Osteoblast (primary cell): ENCODE measurements around the gene CCNDBP1. TPM values are rescaled to one million over a fixed set of nuclear protein-coding genes. Genes with fewer than 3 reads are reported as not detected.

Experiments
- DNase-seq: peaks from one replicate; pipeline ENCODE4 v3.0.0; 2011; ENCODE audit warnings: low spot score, mixed read lengths; ENCODE audit not compliant: insufficient read length; ENCODE audit errors: missing footprints
- H2AFZ ChIP-seq: 2 replicates; pipeline ENCODE4 v1.6.0; 2011; ENCODE audit warnings: mild to moderate bottlenecking, low read length
- H3K27ac ChIP-seq: 2 replicates; pipeline ENCODE4 v1.5.1; 2011; ENCODE audit warnings: mild to moderate bottlenecking, low read depth, low read length, moderate library complexity
- H3K27me3 ChIP-seq: 2 replicates; pipeline ENCODE4 v1.6.0; 2012; ENCODE audit warnings: mild to moderate bottlenecking, control low read depth, inconsistent platforms, low read length, moderate library complexity; ENCODE audit not compliant: insufficient read depth
- H3K36me3 ChIP-seq: 2 replicates; pipeline ENCODE4 v1.5.1; 2011; ENCODE audit warnings: mild to moderate bottlenecking, low read length, control low read depth, moderate library complexity; ENCODE audit not compliant: insufficient read depth
- H3K4me1 ChIP-seq: 2 replicates; pipeline ENCODE4 v1.5.1; 2011; ENCODE audit warnings: mild to moderate bottlenecking, low read length, control low read depth, moderate library complexity; ENCODE audit not compliant: insufficient read depth
- H3K4me2 ChIP-seq: 2 replicates; pipeline ENCODE4 v1.6.0; 2011; ENCODE audit warnings: mild to moderate bottlenecking, low read length; ENCODE audit not compliant: insufficient read depth
- H3K4me3 ChIP-seq: fragments of 200-600 bp; sonication (generic); 3 replicates; pipeline ENCODE4 v1.5.1; 2012; ENCODE audit warnings: mild to moderate bottlenecking, low read length, inconsistent platforms; ENCODE audit not compliant: insufficient read depth
- H3K79me2 ChIP-seq: 2 replicates; pipeline ENCODE4 v1.6.0; 2012; ENCODE audit warnings: mild to moderate bottlenecking, low read length, control low read depth, inconsistent platforms; ENCODE audit not compliant: insufficient read depth
- H3K9me3 ChIP-seq: 2 replicates; pipeline ENCODE4 v1.5.1; 2011; ENCODE audit warnings: low read depth, low read length, control low read depth
- H4K20me1 ChIP-seq: 2 replicates; pipeline ENCODE4 v1.6.0; 2012; ENCODE audit warnings: mild to moderate bottlenecking, low read length, control low read depth; ENCODE audit not compliant: insufficient read depth
- total RNA-seq: library from RNA; depleted of rRNA; stranded (reverse); fragments of >200 nt; gene quantifications from 2 replicates; pipeline ENCODE4 v1.2.3, GENCODE V29; 2012
- TF ChIP-seq, protein P1 (sequence below): IDR thresholded peaks from 2 replicates; pipeline ENCODE4 v1.5.1; 2011; ENCODE audit warnings: mild to moderate bottlenecking, low read depth, low read length, moderate library complexity; ENCODE audit errors: extremely low read depth

CCNDBP1 gene
- total RNA-seq, 1 donor = 66.6 TPM

GRCh38 chr15:43210807-43211206 lies 25.6 kb downstream of the CCNDBP1 start:
- no peak for DNase-seq
- Histone ChIP-seq H3K27ac (no peak overlapping the region), H3K9me3 (no peaks in the 10 kb centered on the region), H2AFZ (no peak overlapping the region), H4K20me1 (no peaks in the 10 kb centered on the region), H3K27me3 (peaks cover 38% of the 10 kb centered on the region), H3K4me1 (no peaks in the 10 kb centered on the region), H3K79me2 (no peaks in the 10 kb centered on the region), H3K36me3 (no peaks in the 10 kb centered on the region), H3K4me2 (no peak overlapping the region), H3K4me3 (no peak overlapping the region)
- TF ChIP-seq, protein P1, sequence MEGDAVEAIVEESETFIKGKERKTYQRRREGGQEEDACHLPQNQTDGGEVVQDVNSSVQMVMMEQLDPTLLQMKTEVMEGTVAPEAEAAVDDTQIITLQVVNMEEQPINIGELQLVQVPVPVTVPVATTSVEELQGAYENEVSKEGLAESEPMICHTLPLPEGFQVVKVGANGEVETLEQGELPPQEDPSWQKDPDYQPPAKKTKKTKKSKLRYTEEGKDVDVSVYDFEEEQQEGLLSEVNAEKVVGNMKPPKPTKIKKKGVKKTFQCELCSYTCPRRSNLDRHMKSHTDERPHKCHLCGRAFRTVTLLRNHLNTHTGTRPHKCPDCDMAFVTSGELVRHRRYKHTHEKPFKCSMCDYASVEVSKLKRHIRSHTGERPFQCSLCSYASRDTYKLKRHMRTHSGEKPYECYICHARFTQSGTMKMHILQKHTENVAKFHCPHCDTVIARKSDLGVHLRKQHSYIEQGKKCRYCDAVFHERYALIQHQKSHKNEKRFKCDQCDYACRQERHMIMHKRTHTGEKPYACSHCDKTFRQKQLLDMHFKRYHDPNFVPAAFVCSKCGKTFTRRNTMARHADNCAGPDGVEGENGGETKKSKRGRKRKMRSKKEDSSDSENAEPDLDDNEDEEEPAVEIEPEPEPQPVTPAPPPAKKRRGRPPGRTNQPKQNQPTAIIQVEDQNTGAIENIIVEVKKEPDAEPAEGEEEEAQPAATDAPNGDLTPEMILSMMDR = no peak

DNA sequence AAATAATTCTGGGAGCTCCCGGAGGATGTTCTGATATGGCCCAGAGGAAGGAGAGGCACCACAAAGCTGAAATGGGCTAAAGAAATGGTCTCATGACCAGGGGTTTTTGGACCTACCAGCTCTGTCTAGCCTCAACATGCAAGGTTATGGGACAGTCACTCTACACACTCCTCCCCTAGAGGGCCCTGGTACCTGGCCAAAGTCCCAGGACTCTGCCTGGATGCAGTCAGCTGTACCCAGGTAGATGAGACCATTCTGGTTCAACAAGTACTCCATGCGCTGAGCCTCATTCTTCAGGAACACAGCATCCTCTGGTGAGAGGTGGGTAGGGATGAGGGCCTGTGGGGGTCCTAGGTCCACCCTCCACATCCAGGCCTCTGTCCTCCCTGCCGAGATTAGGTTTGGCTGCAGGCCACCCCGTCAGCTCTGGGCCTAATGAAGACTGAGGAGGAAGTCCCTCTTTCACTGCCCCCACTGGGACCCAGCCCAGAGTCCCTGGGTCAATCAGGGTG lies 26.1 kb downstream of the CCNDBP1 start:
- H3K27me3 ChIP-seq = peaks cover 35% of the 10 kb centered on the region
- no peak overlapping the region for H3K27ac ChIP-seq
- no peak overlapping the region for H3K4me3 ChIP-seq
- no peaks in the 10 kb centered on the region for H4K20me1 ChIP-seq
- H3K4me1 ChIP-seq = no peaks in the 10 kb centered on the region
- H3K4me2 ChIP-seq = no peak overlapping the region
- H3K9me3 ChIP-seq = no peaks in the 10 kb centered on the region
- DNase-seq = no peak
- no peak overlapping the region for H2AFZ ChIP-seq
- H3K79me2 ChIP-seq = no peaks in the 10 kb centered on the region
- no peaks in the 10 kb centered on the region for H3K36me3 ChIP-seq
- TF ChIP-seq, protein P1 = no peak

GRCh38 chr15:43212299-43212698 lies 27.1 kb downstream of the CCNDBP1 start:
- H3K27me3 ChIP-seq = peaks cover 33% of the 10 kb centered on the region
- H3K36me3 ChIP-seq = no peaks in the 10 kb centered on the region
- DNase-seq = no peak
- no peak overlapping the region for H2AFZ ChIP-seq
- H3K4me2 ChIP-seq = no peak overlapping the region
- TF ChIP-seq, protein P1 = no peak
- no peak overlapping the region for H3K27ac ChIP-seq
- no peaks in the 10 kb centered on the region for H3K4me1 ChIP-seq
- no peaks in the 10 kb centered on the region for H3K79me2 ChIP-seq
- H3K4me3 ChIP-seq = no peak overlapping the region
- H3K9me3 ChIP-seq = no peaks in the 10 kb centered on the region
- H4K20me1 ChIP-seq = no peaks in the 10 kb centered on the region

GRCh38 chr15:43212951-43213350 lies 27.7 kb downstream of the CCNDBP1 start:
- Histone ChIP-seq H3K36me3 (no peaks in the 10 kb centered on the region), H3K9me3 (no peaks in the 10 kb centered on the region), H3K27ac (no peak overlapping the region), H2AFZ (no peak overlapping the region), H3K4me2 (no peak overlapping the region), H4K20me1 (no peaks in the 10 kb centered on the region), H3K27me3 (peaks cover 33% of the 10 kb centered on the region), H3K4me3 (no peak overlapping the region), H3K79me2 (no peaks in the 10 kb centered on the region), H3K4me1 (no peaks in the 10 kb centered on the region)
- peak; percentile 63 for DNase-seq
- TF ChIP-seq, protein P1 = no peak
